Upper lobe of right lung (tissue), 1 donor: ENCODE results near the gene ALDH4A1. TPM values are rescaled to one million over a fixed set of nuclear protein-coding genes. Genes with fewer than 3 reads are reported as not detected.

Experiments used
- ATAC-seq: fragments of 200-7000 bp; cut with Tn5 transposase; one replicate; pipeline ENCODE4 v1.9.1; 2020; ENCODE audit warnings: mild to moderate bottlenecking, moderate library complexity
- DNase-seq: peaks from one replicate; pipeline ENCODE4 v3.0.0-alpha.2; 2020
- H3K27ac ChIP-seq: fragments of 200-600 bp; one replicate; pipeline ENCODE4 v1.8.0; 2022
- H3K27me3 ChIP-seq: fragments of 200-600 bp; one replicate; pipeline ENCODE4 v1.8.0; 2022; ENCODE audit warnings: mild to moderate bottlenecking
- H3K36me3 ChIP-seq: fragments of 200-600 bp; one replicate; pipeline ENCODE4 v1.8.0; 2022
- H3K4me1 ChIP-seq: fragments of 200-600 bp; one replicate; pipeline ENCODE4 v1.8.0; 2022
- H3K4me3 ChIP-seq: fragments of 200-600 bp; one replicate; pipeline ENCODE4 v1.8.0; 2022; ENCODE audit warnings: mild to moderate bottlenecking
- H3K9me3 ChIP-seq: fragments of 200-600 bp; one replicate; pipeline ENCODE4 v1.8.0; 2022
- CTCF ChIP-seq: fragments of 200-600 bp; IDR thresholded peaks from one replicate; pipeline ENCODE4 v1.8.0; 2022; ENCODE audit warnings: antibody characterized with exemption
- intact Hi-C: fragments of 100-400 bp; cut with DNase I; formaldehyde crosslinking; loops from one replicate; pipeline ENCODE4 v1.11.0; 2022
- long read RNA-seq: library from polyadenylated mRNA; unstranded; transcript quantifications from one replicate; pipeline ENCODE4 v2.0.0, GENCODE V29; 2021
- total RNA-seq: library from RNA; stranded (reverse); fragmentation: NEBNext Ultra II Directional; extraction: Animal tissue kit (Norgen Biotek cat#: 25700); gene quantifications from one replicate; pipeline ENCODE4 v1.2.1, GENCODE V29; 2021
- donor health status: DM: no; HTN: yes; CAD: no; lungs with severe emphysema.

Gene ALDH4A1
- total RNA-seq, result 11.8 TPM
- long read RNA-seq, transcript ALDH4A1-202 (15 exons, 3,363 nt), result major isoform, 8 of 33 reads
- long read RNA-seq, partial matches to known transcripts, result 23 of 33 reads
- long read RNA-seq, other reads (novel, unspliced or antisense), result 2 of 33 reads

GRCh38 chr1:18902523-18903290 is at the start of gene ALDH4A1:
Gene ALDH4A1, minus strand, starts transcription at chr1:18902555. Its CDS starts 32 bp downstream, at chr1:18902523.
- peak; percentile 96 for ATAC-seq
- H3K27me3 ChIP-seq, result no peaks in the 10 kb centered on the region
- no peak for TF ChIP-seq CTCF
- H3K4me1 ChIP-seq, result peaks cover 29% of the 10 kb centered on the region
- H3K36me3 ChIP-seq, result no peaks in the 10 kb centered on the region
- no peaks in the 10 kb centered on the region for H3K9me3 ChIP-seq
- intact Hi-C loops, result loop anchor here (10.0 kb wide), 1 partner anchor 182 kb away; no protein-coding TSS in a partner anchor
- H3K4me3 ChIP-seq, result peak within 1 kb of the TSS; percentile 87
- H3K27ac ChIP-seq, result peak within 1 kb of the TSS; percentile 98
- peak; percentile 98 for DNase-seq

- no peaks in the 10 kb centered on the region for H3K9me3 ChIP-seq
- peak overlapping the region; percentile 94 for H3K27ac ChIP-seq
- H3K4me3 ChIP-seq, result no peak overlapping the region
- no peaks in the 10 kb centered on the region for H3K36me3 ChIP-seq
- no peaks in the 10 kb centered on the region for H3K27me3 ChIP-seq
- intact Hi-C loops, result no loop called here
- H3K4me1 ChIP-seq, result peaks cover 79% of the 10 kb centered on the region
- ATAC-seq, result no peak
- no peak for TF ChIP-seq CTCF
- DNase-seq, result no peak
These were observed 49.5 kb upstream of the ALDH4A1 start for GRCh38 chr1:18951818-18952391.

GRCh38 chr1:18951416-18951815 is 49.1 kb upstream of the ALDH4A1 start:
- intact Hi-C loops, result no loop called here
- peak overlapping the region; percentile 94 for H3K27ac ChIP-seq
- no peaks in the 10 kb centered on the region for H3K27me3 ChIP-seq
- H3K4me3 ChIP-seq, result peak overlapping the region; percentile 53
- DNase-seq, result no peak
- TF ChIP-seq CTCF, result no peak
- peaks cover 84% of the 10 kb centered on the region for H3K4me1 ChIP-seq
- H3K36me3 ChIP-seq, result no peaks in the 10 kb centered on the region
- no peaks in the 10 kb centered on the region for H3K9me3 ChIP-seq
- ATAC-seq, result peak; percentile 27

- ATAC-seq (peak; percentile 56), DNase-seq (peak; percentile 84)
- Histone ChIP-seq H3K4me1 (peaks cover 89% of the 10 kb centered on the region), H3K4me3 (peak overlapping the region; percentile 53), H3K27me3 (no peaks in the 10 kb centered on the region), H3K36me3 (no peaks in the 10 kb centered on the region), H3K27ac (peak overlapping the region; percentile 94), H3K9me3 (no peaks in the 10 kb centered on the region)
- no peak for TF ChIP-seq CTCF
- intact Hi-C loops, result no loop called here
These were observed 48.2 kb upstream of the ALDH4A1 start for GRCh38 chr1:18950401-18951026.

- no peaks in the 10 kb centered on the region for H3K36me3 ChIP-seq
- no peak for DNase-seq
- ATAC-seq, result peak; percentile 11
- H3K27ac ChIP-seq, result peak overlapping the region; percentile 94
- H3K9me3 ChIP-seq, result no peaks in the 10 kb centered on the region
- no peaks in the 10 kb centered on the region for H3K27me3 ChIP-seq
- intact Hi-C loops, result no loop called here
- TF ChIP-seq CTCF, result peak; percentile 18
- H3K4me3 ChIP-seq, result peak overlapping the region; percentile 53
- H3K4me1 ChIP-seq, result peaks cover 92% of the 10 kb centered on the region
These were observed 47.5 kb upstream of the ALDH4A1 start for GRCh38 chr1:18949686-18950400.
